NCI-H2171 (cell line): Measurements from ENCODE around the gene ANTXR2.
A peak's percentile ranks its signal among the peaks of the same experiment; 100 is the strongest.

ENCODE experiments used
- DNase-seq: peaks from one replicate; lab custom pipeline; 2025; lab: John Stamatoyannopoulos, UW

The ANTXR2 gene

DNA sequence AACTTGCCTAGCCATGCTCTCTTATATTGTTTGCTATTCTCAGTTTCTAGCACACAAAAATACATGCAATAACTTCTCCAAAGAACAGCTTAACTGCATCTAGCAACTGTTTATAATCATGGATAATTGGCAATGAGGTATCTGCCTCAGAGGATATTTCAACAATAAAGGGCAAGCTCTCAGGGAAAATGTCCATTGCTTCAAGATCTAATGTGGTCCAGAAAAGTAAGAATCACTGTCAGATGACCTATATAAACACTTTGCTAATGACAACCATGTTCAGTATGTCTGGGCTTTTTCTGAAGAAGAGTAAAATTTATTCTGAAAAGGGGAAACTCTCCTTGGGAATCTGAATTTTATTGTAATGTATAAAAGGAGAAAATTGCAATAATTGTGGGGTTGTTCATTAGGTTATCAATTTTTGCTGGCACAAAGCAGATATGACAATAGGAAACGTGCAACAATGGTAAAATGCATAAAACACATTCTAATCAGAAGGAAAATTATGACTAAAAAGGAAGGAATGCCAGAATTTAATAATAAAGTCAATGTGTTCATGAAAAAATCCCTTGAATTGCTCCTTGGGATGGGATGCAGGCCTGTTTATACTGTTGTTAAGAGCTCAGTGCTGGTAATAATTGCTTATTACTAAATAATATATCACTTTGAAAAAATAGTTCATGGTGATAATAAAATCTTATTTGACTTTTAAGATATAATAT is 90.3 kb downstream of the ANTXR2 start:
- no peak for DNase-seq

DNA sequence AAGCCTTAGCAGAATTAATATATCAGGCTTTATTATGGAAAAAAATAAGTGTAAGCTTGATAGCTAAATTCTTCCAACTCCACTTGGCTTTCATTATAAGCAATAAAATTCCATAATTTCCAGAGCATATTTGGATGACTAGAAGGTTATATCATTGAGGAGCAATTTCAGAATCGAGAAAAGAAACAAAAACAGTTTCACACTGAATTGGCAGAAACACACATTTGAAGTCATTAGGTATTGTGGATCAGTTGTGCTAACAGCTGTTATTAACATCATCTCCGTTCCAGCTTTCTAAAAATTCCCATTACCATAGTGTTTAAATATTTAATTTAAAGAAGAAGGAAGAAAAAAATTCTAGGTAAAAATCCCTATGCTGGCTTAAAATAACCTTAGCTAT is 92.6 kb downstream of the ANTXR2 start:
- no peak for DNase-seq

DNA sequence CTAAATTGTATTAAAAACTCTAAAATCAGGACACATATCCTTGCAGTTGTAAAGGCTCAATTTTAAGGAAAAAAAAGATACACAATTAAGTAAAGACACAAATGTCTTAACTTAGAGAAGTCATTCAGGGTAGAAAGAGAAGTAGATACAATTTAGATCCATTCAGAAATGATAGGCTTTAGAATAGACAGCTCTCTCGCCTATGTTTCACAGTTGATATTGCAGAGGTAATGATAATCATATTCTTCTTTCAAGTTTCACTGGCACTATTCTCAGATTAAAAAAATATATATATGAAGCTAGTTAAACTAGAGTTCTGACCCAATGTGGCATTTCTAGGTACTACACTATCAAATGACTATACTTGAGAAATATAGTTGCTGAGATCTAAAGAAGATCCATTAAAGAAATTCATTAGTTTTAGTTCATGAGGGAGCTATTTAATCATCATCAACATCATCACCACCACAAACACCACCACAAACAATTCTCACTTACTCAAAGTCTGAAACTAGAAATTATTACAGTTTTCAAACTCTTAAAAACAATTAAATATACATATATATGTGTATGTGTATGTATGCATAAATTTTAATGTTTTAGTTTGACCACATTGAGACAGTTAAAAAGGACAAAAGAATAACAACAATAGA is 93.1 kb downstream of the ANTXR2 start:
- DNase-seq, result no peak

DNA sequence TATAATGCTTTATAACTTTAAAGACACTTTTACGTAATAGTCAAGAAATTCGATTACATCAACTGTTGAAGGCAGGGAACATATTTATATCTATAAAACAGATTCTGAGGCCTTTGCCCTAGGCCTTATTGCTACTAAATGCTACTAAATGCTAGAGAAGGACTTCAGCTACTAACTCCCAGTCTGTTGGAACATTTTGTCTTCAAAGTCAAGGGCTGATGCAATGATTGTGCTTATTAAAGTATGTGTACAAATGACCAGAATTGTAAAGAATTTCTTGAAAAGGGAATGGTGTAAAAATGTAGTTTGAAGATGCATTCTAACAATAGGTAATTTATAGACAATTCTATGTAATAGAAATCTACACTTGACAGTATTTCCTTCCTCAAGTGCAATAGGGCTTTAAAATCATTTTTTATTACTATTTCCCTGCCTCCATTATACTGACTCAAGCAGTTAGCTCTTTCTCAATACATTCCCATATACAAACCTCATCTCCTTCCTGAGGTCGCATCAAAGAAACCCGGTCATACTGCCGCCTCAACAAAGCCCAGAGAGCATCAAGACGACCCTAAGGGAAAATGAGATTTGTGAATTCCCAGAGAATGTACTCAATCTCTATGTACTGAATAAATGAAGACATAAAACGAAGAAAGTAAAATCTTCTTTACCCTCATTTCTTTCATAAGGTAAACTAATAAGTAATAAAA is 95.7 kb downstream of the ANTXR2 start:
- no peak for DNase-seq

DNA sequence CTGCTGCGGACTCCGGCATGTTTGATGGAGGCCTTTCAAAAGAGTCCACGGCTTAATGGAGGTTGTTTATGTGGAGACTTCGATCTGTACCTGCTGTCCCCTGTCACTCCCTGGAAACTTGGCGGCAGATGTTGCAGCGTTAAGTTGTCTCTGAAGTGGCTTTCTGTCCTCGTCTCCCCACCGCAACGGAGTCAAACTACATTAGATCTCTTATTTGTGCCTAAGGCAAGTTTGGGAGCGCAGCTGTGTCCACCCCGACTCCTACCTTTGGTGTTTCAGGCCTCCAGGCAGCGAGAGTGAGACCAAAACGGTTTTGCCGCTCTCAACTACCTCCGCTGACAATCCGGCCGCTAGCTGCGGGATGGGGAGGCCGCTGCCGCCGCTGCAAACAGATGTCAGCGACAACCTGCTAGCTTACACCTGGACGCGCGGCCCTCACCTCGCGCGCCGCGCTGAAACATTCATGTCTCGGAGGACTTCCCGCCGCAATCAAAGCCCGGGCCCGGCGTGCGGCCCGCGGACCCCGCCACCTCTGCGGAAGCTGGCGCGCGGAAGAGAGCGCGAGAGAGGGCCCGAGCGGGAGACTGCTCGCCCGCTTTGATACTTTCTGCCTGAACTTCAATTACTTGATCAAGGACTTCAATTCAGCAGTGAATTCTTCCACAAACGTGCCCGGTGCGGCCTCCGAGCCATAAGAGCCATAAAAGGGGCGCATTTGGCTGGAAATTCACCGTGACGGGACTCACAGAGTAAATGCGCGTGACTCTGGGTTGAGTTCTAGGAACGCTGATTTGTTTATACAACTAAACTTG is 108.4 kb downstream of the ANTXR2 start:
- DNase-seq, result no peak

DNA sequence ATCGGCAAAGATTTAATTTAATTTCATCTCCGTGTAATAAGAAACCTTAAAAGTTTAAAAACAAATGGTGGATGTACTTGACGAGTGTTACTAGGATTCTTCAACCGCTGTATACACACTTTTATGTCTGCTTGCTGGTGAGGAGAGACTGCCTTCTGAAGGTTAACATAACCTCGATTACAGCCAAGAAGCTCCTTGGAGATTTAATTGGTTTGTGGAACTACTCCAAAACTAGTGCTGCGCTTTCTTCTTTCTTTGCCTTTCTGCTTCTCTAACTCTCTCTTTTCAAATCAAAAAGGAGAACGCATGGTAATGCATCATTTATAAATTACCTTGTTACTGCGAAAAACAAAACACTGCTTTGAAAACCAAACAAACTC is 109.0 kb downstream of the ANTXR2 start:
- no peak for DNase-seq

DNA sequence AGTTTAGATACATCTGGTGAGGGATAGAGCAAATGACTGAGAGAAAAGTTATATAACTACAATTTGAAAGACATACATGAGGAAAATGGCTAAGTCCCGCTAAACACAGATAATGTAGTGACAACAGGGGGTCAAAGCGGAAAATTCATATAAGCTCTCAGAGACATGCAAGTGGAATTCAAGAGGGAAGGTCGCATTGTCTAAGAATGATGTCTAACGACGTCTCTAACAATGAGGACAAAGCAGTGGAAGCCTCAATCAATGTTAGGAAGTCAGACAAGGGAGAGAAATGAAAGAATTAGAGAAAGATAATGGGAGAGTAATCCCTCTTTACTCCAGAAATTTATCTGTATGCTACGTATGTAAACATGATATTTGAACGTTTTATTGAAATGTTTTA is 113.4 kb downstream of the ANTXR2 start:
- DNase-seq, result no peak

DNA sequence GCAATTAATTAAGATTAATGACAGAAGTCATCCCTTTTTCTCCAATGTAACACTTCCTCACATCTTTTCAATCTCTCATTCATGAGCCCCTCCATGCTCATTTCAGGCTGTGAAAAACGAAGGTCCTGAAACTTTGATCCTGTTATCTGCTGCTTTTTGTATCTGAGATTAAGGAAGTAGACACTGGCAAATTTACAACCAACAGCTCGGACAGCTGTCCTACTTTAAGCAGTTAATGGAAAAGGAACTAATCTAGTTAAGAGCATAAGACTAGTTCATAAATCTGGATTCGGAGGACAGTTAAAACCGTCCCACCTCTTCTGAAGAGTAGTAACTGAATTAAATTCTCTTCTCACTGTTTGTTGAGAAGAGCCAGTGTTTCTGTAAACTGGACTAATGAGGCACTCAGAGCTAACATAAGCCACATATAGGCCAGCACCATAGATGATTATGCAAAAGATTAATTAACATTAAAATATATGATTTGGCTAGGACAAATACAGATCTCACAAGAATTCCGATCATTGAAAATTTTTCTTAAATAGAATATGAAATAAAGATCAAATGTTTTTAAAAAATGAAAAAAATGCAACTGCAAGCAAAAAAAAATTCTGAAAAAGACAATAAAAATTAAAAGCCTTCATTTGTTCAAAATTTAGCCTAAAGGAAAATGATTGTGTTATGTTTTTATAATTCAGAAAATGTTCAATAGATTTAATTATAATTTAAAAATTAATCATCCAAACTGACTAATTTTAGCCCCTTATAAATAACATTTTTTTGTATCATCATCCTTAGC is 114.4 kb downstream of the ANTXR2 start:
- no peak for DNase-seq

DNA sequence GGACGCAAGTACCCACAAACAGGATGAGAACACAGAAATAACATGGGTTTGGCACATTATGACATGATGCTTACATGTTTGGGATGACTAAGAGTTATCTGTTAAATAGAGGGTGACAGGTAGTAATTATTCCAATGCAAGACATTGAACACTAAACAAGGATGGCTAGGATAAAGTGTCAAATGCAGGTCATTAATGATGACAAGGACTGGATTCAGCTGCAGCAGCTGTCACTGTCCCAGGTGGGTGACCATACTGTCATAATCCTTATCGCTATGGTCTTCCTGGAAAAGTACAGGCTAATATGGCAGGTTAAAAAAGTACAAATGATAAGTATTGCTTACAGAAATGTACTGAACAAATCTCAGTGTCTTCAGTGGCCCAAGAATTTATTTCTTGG is 123.9 kb downstream of the ANTXR2 start:
- no peak for DNase-seq

DNA sequence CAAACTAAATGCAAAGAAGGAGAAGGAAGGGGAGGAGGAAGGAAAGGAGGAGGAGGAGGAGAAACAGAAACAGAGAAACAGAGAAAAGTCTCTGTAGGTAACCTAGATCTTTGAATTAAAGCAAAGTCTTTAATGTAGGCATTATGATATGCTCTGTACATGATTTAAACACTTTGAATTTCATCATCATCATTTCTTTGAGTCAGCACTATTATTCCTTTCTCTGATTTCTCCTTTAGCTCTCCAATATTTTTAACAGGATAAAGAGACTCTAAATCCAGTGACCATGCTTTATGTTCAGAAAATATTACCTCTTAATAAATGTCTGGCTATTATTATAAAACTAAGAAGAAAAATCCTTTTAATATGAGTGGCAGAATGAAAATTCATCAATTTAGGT is 124.3 kb downstream of the ANTXR2 start:
- no peak for DNase-seq

DNA sequence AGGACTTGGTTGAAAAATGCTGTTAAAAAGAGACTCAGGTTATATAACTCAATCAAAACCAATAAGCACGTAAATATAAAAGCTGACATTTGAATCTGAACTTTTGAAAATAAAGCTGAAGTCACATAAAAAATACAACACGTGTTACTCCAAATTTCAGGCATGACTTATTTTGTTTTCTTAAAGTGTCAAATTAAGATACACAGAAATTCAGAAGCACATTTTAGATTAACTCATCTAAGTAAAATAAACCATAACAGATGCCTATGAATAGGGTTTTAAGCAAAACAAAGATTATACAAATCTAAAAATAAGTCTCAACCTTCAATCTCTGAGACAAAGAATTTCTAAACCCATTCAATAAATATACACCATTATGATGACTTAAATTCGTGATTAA is 124.8 kb downstream of the ANTXR2 start:
- no peak for DNase-seq

DNA sequence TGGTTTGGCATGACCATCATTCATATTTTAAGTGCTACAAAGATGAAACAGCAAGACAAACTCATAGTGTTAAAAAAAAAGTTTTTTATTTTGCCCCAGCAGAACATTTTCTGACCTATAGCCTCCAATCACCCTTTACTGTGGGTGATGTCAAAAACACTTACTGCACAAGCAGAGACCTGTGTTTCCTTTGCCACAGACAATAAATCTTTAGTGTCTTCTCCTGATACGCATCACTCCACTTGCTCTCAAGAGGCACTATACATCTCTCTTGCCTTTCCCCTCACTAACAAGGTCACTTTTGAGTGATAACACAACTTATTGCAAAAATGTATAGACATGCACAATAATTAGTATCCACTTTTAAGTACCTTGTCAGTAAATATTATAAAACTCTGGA is 125.6 kb downstream of the ANTXR2 start:
- DNase-seq, result no peak

DNA sequence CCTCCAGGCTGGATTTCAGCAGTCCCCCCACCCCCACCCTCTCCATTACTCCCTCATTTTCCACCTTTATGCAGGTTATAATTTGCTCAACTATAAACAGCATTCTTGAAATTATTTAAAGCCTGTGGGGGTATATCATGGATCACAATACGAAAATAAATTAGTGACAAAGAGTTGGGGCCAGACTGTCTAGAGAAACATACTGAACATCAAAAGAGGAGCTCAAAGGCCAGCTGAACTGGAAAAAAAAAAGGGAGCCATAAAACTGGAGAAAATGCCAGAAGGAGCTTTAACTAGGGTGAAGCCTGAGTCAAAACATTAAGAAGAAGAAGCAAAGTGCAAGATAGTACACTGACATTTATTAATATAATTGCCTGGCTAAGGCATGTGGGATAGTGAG is 137.8 kb downstream of the ANTXR2 start:
- DNase-seq, result no peak

DNA sequence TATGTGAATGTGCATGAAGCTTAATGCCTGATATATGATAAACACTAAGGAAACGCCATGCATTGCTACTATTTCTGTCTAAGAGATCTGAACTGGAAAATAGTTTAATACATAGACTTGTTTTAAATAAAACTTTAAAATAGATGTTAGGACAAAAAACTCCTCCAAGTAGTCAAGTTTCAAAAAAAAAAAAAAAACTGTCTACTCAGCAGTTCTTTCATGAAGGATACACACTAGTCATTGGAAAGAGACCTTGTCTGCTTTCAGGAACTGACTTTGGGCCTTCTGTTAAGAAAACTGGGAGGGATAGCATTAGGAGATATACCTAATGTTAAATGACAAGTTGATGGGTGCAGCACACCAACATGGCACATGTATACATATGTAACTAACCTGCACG is 138.4 kb downstream of the ANTXR2 start:
- DNase-seq, result no peak

DNA sequence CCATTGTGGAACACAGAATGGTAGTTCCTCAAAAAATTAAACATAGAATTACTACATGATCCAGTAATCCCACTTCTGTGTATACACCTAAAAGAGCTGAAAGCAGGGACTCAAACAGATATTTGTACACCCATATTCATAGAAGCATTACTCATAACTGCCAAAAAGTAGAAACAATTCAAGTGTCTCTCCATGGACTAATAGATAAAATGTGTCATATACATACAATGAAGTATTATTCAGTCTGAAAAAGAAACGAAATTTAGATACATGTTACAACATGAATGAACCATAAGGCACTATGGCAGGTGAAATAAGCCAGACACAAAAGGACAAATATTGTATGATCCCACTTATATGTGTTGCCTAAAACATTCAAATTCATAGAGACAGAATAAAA is 145.1 kb downstream of the ANTXR2 start:
- DNase-seq, result no peak

DNA sequence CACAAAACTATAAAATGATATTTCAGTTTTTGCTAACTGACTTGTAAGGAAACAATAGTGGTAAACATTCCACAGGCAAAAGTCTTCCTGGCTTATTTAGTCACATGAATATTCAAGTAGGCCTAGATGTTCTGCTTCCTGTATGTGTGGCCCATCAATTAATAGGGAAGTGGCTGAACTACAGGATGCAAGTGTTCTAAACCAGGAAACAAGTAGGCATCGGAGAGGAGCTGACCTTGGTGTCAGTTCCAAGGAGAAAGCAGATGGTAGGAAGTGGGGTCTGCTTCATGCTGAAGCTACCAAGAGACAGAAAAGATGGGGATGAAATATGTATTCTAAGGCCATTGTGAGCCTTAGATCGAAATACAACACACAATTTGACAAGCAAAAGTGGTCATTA is 149.7 kb downstream of the ANTXR2 start:
- no peak for DNase-seq

DNA sequence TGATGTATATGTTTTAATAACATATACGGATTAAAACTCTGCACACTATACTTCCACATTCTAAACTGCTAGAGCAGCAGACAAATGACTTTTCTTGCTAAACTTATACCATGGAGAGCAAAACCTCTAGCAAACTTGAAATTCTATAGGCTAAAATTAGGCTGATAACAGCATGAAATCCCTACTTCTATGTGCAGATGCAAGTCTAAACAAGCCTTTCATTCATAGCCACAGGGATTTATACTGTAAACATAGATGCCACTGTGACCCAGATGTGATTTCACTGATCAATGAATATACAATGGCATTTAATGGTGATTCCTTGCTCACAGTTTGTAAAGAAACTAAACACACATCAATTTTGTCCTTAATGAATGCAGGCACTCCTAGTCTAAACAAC is 151.0 kb downstream of the ANTXR2 start:
- DNase-seq, result peak; percentile 3

DNA sequence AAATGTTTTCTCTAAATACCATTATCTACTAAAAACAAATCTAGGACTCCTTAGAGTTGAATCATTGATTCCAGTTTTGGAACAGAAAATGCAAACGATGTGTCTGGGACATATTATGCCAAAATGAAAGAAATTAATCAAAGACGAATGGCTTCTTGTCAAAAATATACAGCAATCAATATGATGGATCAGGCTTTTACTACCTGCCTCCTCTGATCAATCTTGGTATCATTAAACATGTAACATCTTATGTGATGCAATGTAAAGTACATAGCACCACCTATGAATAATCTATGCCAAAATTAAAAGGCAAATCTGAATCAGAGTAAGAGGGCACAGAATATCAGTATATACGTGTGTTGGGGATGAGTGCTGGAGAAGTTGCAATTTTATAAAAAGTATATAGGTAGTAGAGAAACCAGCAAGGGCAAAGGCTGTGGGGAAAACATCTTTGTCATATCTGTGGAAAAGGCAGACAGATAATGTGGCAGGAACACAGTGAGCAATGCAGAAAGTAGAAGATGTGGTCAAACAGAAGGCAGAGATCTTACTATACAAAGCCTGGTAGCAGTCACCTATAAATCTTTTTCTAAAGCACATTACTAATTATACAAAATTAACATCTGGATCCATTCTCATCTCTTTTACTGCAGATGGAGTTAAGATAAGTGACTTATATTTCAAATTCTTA is 152.7 kb downstream of the ANTXR2 start:
- DNase-seq, result no peak

DNA sequence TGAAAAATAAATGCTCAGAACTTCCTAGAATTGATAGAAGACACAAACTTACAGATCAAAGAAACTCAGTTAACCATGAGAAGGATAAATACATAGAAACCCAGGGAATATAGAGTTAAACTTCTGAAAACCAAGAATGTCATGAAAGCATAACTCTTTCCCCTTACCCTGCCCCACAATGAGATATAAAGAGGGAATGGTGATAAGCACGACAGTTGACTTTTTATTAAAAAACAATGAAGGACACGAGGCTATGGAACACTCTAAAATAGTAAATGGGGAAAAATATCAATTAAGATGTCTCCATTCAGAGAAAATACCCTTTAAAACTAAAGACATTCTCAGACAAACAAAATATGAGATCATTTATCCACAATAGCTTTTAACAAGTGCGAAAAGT is 154.7 kb downstream of the ANTXR2 start:
- DNase-seq, result no peak

DNA sequence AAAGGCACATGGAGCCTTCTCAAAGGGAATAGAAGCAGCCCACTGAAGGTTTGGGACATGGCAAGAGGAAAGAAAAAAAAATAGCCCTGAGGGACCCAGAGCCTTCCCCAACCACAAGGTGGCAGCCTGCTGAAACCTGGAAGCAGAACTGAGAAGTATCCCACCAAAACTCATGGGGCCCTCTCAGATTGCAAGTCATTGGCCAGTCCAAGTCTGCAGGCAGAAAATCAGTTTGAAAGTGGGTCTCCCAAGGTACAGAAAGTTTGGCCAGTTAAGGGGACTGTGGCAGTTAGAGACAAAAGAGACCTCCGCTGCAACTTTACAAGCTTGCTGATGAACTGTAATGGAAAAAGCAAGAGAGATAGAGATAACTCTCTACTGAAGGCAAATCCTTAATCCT is 155.8 kb downstream of the ANTXR2 start:
- DNase-seq, result peak; percentile 2

DNA sequence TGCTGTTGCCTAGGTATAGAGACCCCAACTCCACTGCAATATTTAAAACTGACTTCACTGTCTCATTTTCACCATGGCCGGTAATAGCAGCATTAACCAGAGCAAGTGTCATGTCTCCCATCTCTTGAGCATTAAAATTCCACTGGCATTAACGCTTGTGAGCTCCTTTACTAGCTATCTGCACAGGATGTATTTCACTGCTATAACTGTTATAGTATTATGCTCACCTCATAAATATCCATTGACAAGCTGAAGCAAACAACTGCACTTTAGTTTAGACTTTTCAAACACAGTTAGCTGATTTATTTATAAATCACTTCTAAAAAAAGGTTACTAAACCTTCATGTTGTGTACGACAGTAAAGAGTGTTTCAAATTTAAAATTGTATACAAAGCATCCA is 157.8 kb downstream of the ANTXR2 start:
- no peak for DNase-seq
